Epithelial cell of alveolus of lung (primary cell): ENCODE results near the gene DEFB128. TPM values are rescaled to one million over a fixed set of nuclear protein-coding genes. Genes with fewer than 3 reads are reported as not detected.

ENCODE experiments used
- total RNA-seq: library from RNA; depleted of rRNA; stranded (reverse); fragments of >200 nt; gene quantifications from 2 replicates; pipeline ENCODE4 v1.2.1, GENCODE V29; 2015

The DEFB128 gene
- total RNA-seq: not detected in 2 replicates

DNA sequence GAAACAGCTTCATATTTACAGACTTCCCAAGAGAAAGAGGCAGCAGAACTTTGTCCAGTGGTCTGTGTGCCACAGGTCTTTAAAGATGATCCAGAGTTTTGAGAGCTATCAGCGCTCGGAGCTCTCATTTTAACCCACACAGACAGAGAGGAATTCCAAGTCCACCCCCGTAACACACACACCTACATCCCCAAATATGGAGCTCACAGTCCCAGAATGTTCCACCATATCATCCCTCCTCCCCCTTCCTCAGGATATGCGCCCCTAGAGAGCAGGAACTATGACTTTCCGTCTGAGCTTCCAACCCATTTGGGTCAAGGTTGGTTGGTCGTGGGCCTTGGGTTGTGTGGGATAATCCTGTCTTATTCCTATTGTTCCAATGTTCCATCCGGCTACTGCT is at the start of gene DEFB128:
Gene DEFB128 (minus strand): TSS at position 101 of the 400 bp plus-strand sequence. CDS start 88 bp downstream, at position 13.

DNA sequence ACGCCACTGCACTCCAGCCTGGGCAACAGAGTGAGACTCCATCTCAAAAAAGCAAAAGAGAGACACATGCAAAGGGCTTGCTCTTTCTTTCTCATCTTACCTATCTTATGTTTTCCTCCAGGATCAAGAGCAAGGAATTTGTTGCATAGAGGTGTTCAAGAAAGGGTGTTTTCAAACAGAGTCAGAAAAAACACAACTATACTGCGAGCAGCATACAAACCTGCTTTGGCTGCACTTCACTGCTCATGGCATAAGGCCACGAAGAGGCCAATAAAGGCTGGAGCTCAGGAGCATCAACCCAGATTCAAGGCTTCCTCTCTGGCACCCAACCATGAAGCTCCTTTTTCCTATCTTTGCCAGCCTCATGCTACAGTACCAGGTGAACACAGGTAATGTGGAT is 37.4 kb upstream of the DEFB128 start, which contains the start of gene DEFB129:
Gene DEFB129 (plus strand): TSS at position 301 of the 400 bp plus-strand sequence. CDS start 31 bp downstream, at position 332.

DNA sequence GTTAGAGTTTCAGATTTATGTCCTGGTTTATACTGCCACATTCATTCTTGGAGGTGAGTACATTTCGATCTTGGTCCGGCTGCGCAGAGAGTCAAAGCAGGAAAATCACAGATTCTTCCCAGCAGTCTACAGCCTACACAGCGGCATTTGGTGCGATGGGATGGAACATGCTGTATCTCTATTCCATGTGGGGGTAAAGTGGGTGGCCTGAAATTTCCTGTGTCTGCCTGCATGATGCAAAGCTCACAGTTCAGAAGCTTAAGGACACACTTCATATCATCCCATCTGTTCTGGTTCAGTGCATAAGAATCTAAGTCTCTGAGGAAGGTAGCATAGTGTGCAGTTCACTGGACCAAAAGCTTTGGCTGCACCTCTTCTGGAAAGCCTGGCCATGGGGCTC is 32.4 kb downstream of the DEFB128 start, which contains the start of gene DEFB127:
Gene DEFB127 (plus strand): TSS at position 301 of the 400 bp plus-strand sequence. CDS start 91 bp downstream, at position 392.

DNA sequence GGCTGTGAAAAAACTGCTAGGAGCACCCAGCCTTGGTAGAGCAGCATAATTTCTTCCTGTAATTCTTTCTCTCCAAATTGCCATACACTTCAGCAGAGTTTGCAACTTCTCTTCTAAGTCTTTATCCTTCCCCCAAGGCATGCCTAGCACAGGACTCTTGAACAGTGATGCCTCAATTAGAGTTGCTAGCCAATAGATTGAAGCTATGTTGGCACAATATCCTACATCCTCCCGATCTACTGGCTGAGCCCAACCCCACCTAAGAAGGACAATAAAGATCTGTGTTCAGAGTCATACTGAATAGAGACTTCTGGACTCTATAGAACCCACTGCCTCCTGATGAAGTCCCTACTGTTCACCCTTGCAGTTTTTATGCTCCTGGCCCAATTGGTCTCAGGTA is 47.2 kb downstream of the DEFB128 start, which contains the start of gene DEFB126:
Gene DEFB126 (plus strand): TSS at position 301 of the 400 bp plus-strand sequence. CDS start 39 bp downstream, at position 340.

Other genes with a start within 250 kb of the DEFB128 start
- not detected in 2 replicates for gene DEFB125, start 102.0 kb downstream of the DEFB128 start, total RNA-seq
- not detected in 2 replicates for gene DEFB126, start 47.1 kb downstream of the DEFB128 start, total RNA-seq
- not detected in 2 replicates for gene DEFB127, start 32.3 kb downstream of the DEFB128 start, total RNA-seq
- not detected in 2 replicates for gene DEFB129, start 37.5 kb upstream of the DEFB128 start, total RNA-seq
- gene DEFB132, start 68.0 kb upstream of the DEFB128 start, total RNA-seq: not detected in 2 replicates
- 2.7 and 12.9 TPM in 2 replicates for gene C20orf96, start 101.0 kb upstream of the DEFB128 start, total RNA-seq
- 17.6 and 27.9 TPM in 2 replicates for gene ZCCHC3, start 107.9 kb upstream of the DEFB128 start, total RNA-seq
- gene SOX12, start 135.8 kb upstream of the DEFB128 start, total RNA-seq: 11.4 and 12.9 TPM in 2 replicates
- gene NRSN2, start 157.4 kb upstream of the DEFB128 start, total RNA-seq: 66.2 and 69.4 TPM in 2 replicates
- gene TRIB3, start 191.0 kb upstream of the DEFB128 start, total RNA-seq: 34.2 and 202 TPM in 2 replicates
- gene RBCK1, start 218.6 kb upstream of the DEFB128 start, total RNA-seq: 115 and 128 TPM in 2 replicates